Measurements from ENCODE around the gene AKR7A3. TPM values are rescaled to one million over a fixed set of nuclear protein-coding genes. Genes with fewer than 3 reads are reported as not detected.

Gene AKR7A3
- total RNA-seq, 2 donors from 2014 or later: 97.0 to 119 TPM

DNA sequence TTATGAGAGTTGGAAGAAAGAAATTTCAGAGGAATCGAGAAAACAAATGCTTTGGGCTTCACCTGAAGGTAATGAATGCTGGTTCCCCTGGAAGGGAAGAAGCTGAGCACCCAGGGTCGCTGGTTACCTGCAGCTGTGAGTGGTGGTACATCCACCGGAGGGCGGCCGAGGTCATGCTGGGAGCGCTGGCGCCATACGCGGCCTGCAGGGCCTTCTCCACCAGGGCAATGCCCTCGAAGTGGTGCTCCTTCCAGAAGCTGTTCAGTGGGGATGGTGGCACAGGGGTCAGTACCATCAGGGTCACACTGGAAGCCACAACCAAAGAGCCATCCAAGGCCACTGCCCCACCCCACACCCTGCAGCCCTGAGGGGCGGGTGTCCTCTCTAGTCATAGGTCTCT, 20.1 kb downstream of the AKR7A3 start:
- DNase-seq: no peak
- Histone ChIP-seq H3K27me3 (no peaks in the 10 kb centered on the region), H3K9me3 (no peaks in the 10 kb centered on the region), H3K4me1 (no peaks in the 10 kb centered on the region), H3K27ac (no peak overlapping the region), H3K9ac (ENCODE audit: low read depth in 2 of 2, low read length in 2 of 2) (no peak overlapping the region), H3K36me3 (no peaks in the 10 kb centered on the region), H3K4me3 (no peak overlapping the region)
- intact Hi-C loops (cut with DNase I): no loop called here
- TF ChIP-seq, protein P1, sequence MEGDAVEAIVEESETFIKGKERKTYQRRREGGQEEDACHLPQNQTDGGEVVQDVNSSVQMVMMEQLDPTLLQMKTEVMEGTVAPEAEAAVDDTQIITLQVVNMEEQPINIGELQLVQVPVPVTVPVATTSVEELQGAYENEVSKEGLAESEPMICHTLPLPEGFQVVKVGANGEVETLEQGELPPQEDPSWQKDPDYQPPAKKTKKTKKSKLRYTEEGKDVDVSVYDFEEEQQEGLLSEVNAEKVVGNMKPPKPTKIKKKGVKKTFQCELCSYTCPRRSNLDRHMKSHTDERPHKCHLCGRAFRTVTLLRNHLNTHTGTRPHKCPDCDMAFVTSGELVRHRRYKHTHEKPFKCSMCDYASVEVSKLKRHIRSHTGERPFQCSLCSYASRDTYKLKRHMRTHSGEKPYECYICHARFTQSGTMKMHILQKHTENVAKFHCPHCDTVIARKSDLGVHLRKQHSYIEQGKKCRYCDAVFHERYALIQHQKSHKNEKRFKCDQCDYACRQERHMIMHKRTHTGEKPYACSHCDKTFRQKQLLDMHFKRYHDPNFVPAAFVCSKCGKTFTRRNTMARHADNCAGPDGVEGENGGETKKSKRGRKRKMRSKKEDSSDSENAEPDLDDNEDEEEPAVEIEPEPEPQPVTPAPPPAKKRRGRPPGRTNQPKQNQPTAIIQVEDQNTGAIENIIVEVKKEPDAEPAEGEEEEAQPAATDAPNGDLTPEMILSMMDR (IDR thresholded peaks at IDR 0.05): no peak

DNA sequence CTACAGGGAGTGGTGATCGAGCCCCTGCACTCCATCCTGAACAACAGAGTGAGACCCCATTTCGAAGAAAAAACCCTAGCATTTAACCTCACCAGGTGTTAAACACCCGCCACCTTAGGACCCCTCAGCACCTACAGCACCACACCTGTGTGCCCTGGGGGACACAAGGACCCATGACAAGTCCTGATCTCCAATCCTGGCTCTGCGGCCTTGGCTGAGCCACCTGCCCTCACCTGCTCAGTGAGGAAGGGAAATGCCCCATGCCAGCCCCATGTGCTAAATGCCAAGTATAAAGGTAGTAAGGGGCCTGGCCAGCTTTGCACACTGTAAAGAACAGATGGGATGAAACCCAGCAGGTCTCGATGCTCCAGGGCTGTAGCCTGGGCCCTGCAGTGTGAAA, 25.8 kb downstream of the AKR7A3 start:
- Histone ChIP-seq H3K4me1 (no peaks in the 10 kb centered on the region), H3K4me3 (no peak overlapping the region), H3K36me3 (no peaks in the 10 kb centered on the region), H3K9me3 (no peaks in the 10 kb centered on the region), H3K27me3 (no peaks in the 10 kb centered on the region), H3K9ac (ENCODE audit: low read depth in 2 of 2, low read length in 2 of 2) (no peak overlapping the region), H3K27ac (no peak overlapping the region)
- DNase-seq: no peak
- intact Hi-C loops (cut with DNase I): no loop called here
- TF ChIP-seq, protein P1 (IDR thresholded peaks at IDR 0.05): no peak

DNA sequence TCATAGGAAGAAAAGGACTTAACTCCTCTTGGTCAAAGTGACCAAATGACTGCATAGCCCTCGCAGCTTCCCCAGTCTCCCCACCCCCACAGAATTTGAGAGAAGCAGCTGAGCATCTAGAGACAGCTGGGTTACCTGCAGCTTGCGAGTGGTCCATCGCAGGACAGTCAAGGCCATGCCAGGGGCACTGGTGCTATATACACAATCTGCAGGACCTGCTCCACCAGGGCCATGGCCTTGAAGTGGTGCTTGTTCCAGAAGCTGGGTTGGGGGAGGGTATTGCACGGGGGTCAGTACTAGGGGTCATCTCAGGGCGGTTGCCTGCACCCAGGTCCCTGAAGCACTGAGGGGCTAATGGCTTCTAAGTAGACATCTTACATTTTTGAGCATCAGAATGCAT, 26.5 kb downstream of the AKR7A3 start:
- Histone ChIP-seq H3K9ac (ENCODE audit: low read depth in 2 of 2, low read length in 2 of 2) (no peak overlapping the region), H3K27me3 (no peaks in the 10 kb centered on the region), H3K36me3 (no peaks in the 10 kb centered on the region), H3K4me1 (no peaks in the 10 kb centered on the region), H3K27ac (no peak overlapping the region), H3K9me3 (no peaks in the 10 kb centered on the region), H3K4me3 (no peak overlapping the region)
- DNase-seq: no peak
- TF ChIP-seq, protein P1 (IDR thresholded peaks at IDR 0.05): no peak
- intact Hi-C loops (cut with DNase I): no loop called here

DNA sequence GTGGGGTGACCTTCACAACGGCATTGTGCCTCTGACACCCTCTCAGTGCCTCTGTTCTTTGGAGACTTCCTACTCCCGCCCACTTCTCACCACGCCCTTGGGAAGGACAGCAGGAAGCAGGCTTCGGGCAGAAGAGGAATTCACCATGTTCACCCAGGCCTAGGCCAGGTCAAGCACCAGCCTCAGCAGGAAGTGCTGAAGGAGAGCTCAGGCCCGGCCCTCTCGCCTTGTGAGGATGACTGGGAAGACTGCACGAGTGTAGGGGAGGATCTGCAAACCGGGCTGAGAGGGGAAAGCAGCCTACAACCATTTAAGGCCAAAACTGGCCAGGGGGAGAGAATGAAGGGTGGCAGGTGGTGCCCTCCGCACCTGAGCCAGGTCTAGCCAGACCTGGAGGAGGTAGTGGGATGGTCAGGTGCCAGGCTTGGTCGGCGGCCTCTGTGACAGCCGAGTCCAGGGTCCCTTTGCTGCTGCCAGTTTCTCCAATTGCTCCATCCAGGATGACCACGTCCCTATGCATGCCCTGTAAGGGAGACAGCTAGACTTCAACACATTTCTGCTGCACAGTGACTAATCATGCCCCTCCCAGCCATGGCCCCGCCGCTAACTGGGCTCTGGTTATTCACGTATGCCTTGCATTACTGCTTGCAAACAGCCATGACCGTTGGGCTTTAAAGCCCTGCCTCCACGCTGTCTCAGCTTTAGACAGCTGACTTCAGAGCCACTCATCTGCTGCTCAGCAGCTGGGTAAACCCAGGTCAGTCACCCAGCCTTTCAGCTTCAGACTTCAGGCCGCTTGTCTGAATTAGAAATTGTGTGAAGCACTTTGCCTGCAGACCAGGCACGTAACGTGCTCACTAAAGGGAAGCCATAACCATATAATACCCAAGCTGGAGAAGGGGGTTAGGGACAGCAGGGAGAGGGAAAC, 28.1 kb downstream of the AKR7A3 start:
- Histone ChIP-seq H3K9me3 (no peaks in the 10 kb centered on the region), H3K4me1 (no peaks in the 10 kb centered on the region), H3K4me3 (no peak overlapping the region), H3K36me3 (no peaks in the 10 kb centered on the region), H3K27ac (peak overlapping the region; percentile 12), H3K9ac (ENCODE audit: low read depth in 2 of 2, low read length in 2 of 2) (no peak overlapping the region), H3K27me3 (no peaks in the 10 kb centered on the region)
- TF ChIP-seq, protein P1 (IDR thresholded peaks at IDR 0.05): no peak
- DNase-seq: peak; percentile 58
- intact Hi-C loops (cut with DNase I): no loop called here

DNA sequence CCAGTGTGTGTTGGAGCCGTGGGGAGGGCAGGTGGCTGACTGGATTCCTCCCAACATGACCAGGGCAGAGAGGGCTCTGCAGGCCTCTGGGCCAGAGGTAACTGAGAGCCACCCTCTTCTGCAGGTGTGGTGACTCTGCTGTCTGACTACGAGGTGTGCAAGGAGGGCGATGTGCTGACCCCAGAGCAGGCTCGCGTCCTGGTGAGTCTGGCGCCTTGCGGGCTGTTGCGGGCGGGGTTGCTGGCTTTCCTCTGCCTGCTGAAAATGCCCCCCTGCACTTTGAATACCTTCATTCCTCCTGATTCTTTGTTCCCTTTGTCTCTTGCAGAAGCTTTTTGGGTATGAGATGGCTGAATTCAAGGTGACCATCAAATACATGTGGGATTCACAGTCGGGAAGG, 30.2 kb downstream of the AKR7A3 start:
- TF ChIP-seq, protein P1 (IDR thresholded peaks at IDR 0.05): no peak
- H3K27ac ChIP-seq: no peak overlapping the region
- intact Hi-C loops (cut with DNase I): no loop called here
- H3K9me3 ChIP-seq: no peaks in the 10 kb centered on the region
- no peak for DNase-seq
- peaks cover under 1% of the 10 kb centered on the region for H3K4me1 ChIP-seq
- no peaks in the 10 kb centered on the region for H3K27me3 ChIP-seq
- H3K9ac ChIP-seq (ENCODE audit: low read depth in 2 of 2, low read length in 2 of 2): no peak overlapping the region
- no peaks in the 10 kb centered on the region for H3K36me3 ChIP-seq
- no peak overlapping the region for H3K4me3 ChIP-seq
